Retina (tissue), 1 donor: Measurements from ENCODE around the gene KCNJ6.

ENCODE experiments used
- DNase-seq: peaks from one replicate; pipeline ENCODE4 v3.0.0-alpha.2; 2016

The KCNJ6 gene

GRCh38 chr21:37711836-37712568, 204.3 kb downstream of the KCNJ6 start:
- peak; percentile 69 for DNase-seq

- peak; percentile 74 for DNase-seq
Observed at GRCh38 chr21:37711286-37711829, 204.9 kb downstream of the KCNJ6 start.

GRCh38 chr21:37710546-37711285, 205.5 kb downstream of the KCNJ6 start:
- no peak for DNase-seq

GRCh38 chr21:37704751-37705150, 211.5 kb downstream of the KCNJ6 start:
- DNase-seq = no peak

GRCh38 chr21:37702241-37702640, 214.0 kb downstream of the KCNJ6 start:
- DNase-seq = no peak

GRCh38 chr21:37700641-37701202, 215.5 kb downstream of the KCNJ6 start:
- DNase-seq = peak; percentile 72

- no peak for DNase-seq
Observed at GRCh38 chr21:37699024-37699775, 217.1 kb downstream of the KCNJ6 start.

GRCh38 chr21:37696936-37697335, 219.3 kb downstream of the KCNJ6 start:
- DNase-seq = no peak

GRCh38 chr21:37695111-37695510, 221.1 kb downstream of the KCNJ6 start:
- DNase-seq = no peak

GRCh38 chr21:37688952-37689659, 227.2 kb downstream of the KCNJ6 start:
- no peak for DNase-seq

GRCh38 chr21:37686991-37687810, 229.1 kb downstream of the KCNJ6 start:
- DNase-seq = no peak

GRCh38 chr21:37684547-37684946, 231.7 kb downstream of the KCNJ6 start:
- no peak for DNase-seq

GRCh38 chr21:37684115-37684493, 232.2 kb downstream of the KCNJ6 start:
- DNase-seq = no peak

GRCh38 chr21:37683396-37684114, 232.7 kb downstream of the KCNJ6 start:
- DNase-seq = no peak

GRCh38 chr21:37682966-37683365, 233.3 kb downstream of the KCNJ6 start:
- no peak for DNase-seq

- DNase-seq = no peak
Observed at GRCh38 chr21:37677006-37677405, 239.3 kb downstream of the KCNJ6 start.

- DNase-seq = peak; percentile 88
Observed at GRCh38 chr21:37675202-37675801, 241.0 kb downstream of the KCNJ6 start.

GRCh38 chr21:37673801-37674575, 242.3 kb downstream of the KCNJ6 start:
- DNase-seq = no peak

GRCh38 chr21:37671381-37671780, 244.9 kb downstream of the KCNJ6 start:
- no peak for DNase-seq
